ENCODE data around the gene HOPX. TPM values are rescaled to one million over a fixed set of nuclear protein-coding genes. Genes with fewer than 3 reads are reported as not detected.

The HOPX gene
- total RNA-seq, 2 experiments from 2014 or later, result not detected

- no peak for DNase-seq (ENCODE audit: low spot score)
- Histone ChIP-seq H3K79me2 (ENCODE audit: insufficient read depth, low read depth, low read length) (no peaks in the 10 kb centered on the region), H3K4me3 (ENCODE audit: low read depth, low read length, poor library complexity, severe bottlenecking) (no peak overlapping the region), H3K9me3 (ENCODE audit: low read length) (no peaks in the 10 kb centered on the region), H2AFZ (ENCODE audit: low read length) (no peak overlapping the region), H3K27ac (ENCODE audit: low read depth, low read length, poor library complexity, severe bottlenecking) (no peak overlapping the region), H3K4me2 (ENCODE audit: low read length) (no peak overlapping the region), H3K36me3 (ENCODE audit: insufficient read depth, low read length) (no peaks in the 10 kb centered on the region), H3K4me1 (ENCODE audit: insufficient read depth, low read length, poor library complexity, severe bottlenecking) (no peaks in the 10 kb centered on the region), H3K9me2 (ENCODE audit: insufficient read depth, low read length) (no peaks in the 10 kb centered on the region), H4K20me1 (ENCODE audit: insufficient read depth, low read length) (no peaks in the 10 kb centered on the region)
- ChIA-PET CTCF (ENCODE audit: unreplicated experiment) (no interaction called here), POLR2A (interaction anchor here (0.7 to 1.0 kb wide), 4 partner anchors 16 to 293 kb away, joined by 3 to 4 read pairs (median 3); no protein-coding TSS in a partner anchor)
- BruUV-seq (replicated peaks), result no TSS peak
- no peak for TF ChIP-seq CTCF (conservative IDR thresholded peaks at IDR 0.05; ENCODE audit: low read length)
- no peak for TF ChIP-seq EZH2phosphoT487 (IDR thresholded peaks at IDR 0.05; ENCODE audit: borderline replicate concordance, low read depth, low read length)
- intact Hi-C loops (cut with micrococcal nuclease; ENCODE audit: unreplicated experiment), result no loop called here
These were observed 5.6 kb upstream of the HOPX start for GRCh38 chr4:56686537-56687231.

- ChIA-PET CTCF (ENCODE audit: unreplicated experiment) (no interaction called here), POLR2A (interaction anchor here (1.2 kb wide), 1 partner anchor 13 kb away, joined by 4 read pairs; no protein-coding TSS in a partner anchor)
- Histone ChIP-seq H2AFZ (ENCODE audit: low read length) (no peak overlapping the region), H3K9me2 (ENCODE audit: insufficient read depth, low read length) (no peaks in the 10 kb centered on the region), H4K20me1 (ENCODE audit: insufficient read depth, low read length) (no peaks in the 10 kb centered on the region), H3K27ac (ENCODE audit: low read depth, low read length, poor library complexity, severe bottlenecking) (no peak overlapping the region), H3K9me3 (ENCODE audit: low read length) (no peaks in the 10 kb centered on the region), H3K4me3 (ENCODE audit: low read depth, low read length, poor library complexity, severe bottlenecking) (no peak overlapping the region), H3K79me2 (ENCODE audit: insufficient read depth, low read depth, low read length) (no peaks in the 10 kb centered on the region), H3K4me2 (ENCODE audit: low read length) (no peak overlapping the region), H3K36me3 (ENCODE audit: insufficient read depth, low read length) (no peaks in the 10 kb centered on the region), H3K4me1 (ENCODE audit: insufficient read depth, low read length, poor library complexity, severe bottlenecking) (no peaks in the 10 kb centered on the region)
- no TSS peak for BruUV-seq (replicated peaks)
- TF ChIP-seq EZH2phosphoT487 (IDR thresholded peaks at IDR 0.05; ENCODE audit: borderline replicate concordance, low read depth, low read length) (no peak), CTCF (conservative IDR thresholded peaks at IDR 0.05; ENCODE audit: low read length) (no peak)
- intact Hi-C loops (cut with micrococcal nuclease; ENCODE audit: unreplicated experiment), result no loop called here
- DNase-seq (ENCODE audit: low spot score), result no peak
These were observed 3.4 kb upstream of the HOPX start for GRCh38 chr4:56684320-56685050.

GRCh38 chr4:56683455-56683854 is 2.4 kb upstream of the HOPX start:
- no peaks in the 10 kb centered on the region for H3K9me3 ChIP-seq (ENCODE audit: low read length)
- ChIA-PET POLR2A (no interaction called here), CTCF (ENCODE audit: unreplicated experiment) (no interaction called here)
- no peak overlapping the region for H3K27ac ChIP-seq (ENCODE audit: low read depth, low read length, poor library complexity, severe bottlenecking)
- H3K4me3 ChIP-seq (ENCODE audit: low read depth, low read length, poor library complexity, severe bottlenecking), result no peak overlapping the region
- TF ChIP-seq EZH2phosphoT487 (IDR thresholded peaks at IDR 0.05; ENCODE audit: borderline replicate concordance, low read depth, low read length), result no peak
- no peak for TF ChIP-seq CTCF (conservative IDR thresholded peaks at IDR 0.05; ENCODE audit: low read length)
- no peak overlapping the region for H2AFZ ChIP-seq (ENCODE audit: low read length)
- H3K79me2 ChIP-seq (ENCODE audit: insufficient read depth, low read depth, low read length), result no peaks in the 10 kb centered on the region
- no TSS peak for BruUV-seq (replicated peaks)
- H4K20me1 ChIP-seq (ENCODE audit: insufficient read depth, low read length), result no peaks in the 10 kb centered on the region
- no peaks in the 10 kb centered on the region for H3K9me2 ChIP-seq (ENCODE audit: insufficient read depth, low read length)
- H3K4me1 ChIP-seq (ENCODE audit: insufficient read depth, low read length, poor library complexity, severe bottlenecking), result no peaks in the 10 kb centered on the region
- intact Hi-C loops (cut with micrococcal nuclease; ENCODE audit: unreplicated experiment), result no loop called here
- no peaks in the 10 kb centered on the region for H3K36me3 ChIP-seq (ENCODE audit: insufficient read depth, low read length)
- no peak for DNase-seq (ENCODE audit: low spot score)
- H3K4me2 ChIP-seq (ENCODE audit: low read length), result no peak overlapping the region

All from OCI-LY7 (cell line).